ENCODE results near the gene FAP. TPM values are rescaled to one million over a fixed set of nuclear protein-coding genes. Genes with fewer than 3 reads are reported as not detected.

Gene FAP
- total RNA-seq, 1 experiment from 2014 or later = not detected

DNA sequence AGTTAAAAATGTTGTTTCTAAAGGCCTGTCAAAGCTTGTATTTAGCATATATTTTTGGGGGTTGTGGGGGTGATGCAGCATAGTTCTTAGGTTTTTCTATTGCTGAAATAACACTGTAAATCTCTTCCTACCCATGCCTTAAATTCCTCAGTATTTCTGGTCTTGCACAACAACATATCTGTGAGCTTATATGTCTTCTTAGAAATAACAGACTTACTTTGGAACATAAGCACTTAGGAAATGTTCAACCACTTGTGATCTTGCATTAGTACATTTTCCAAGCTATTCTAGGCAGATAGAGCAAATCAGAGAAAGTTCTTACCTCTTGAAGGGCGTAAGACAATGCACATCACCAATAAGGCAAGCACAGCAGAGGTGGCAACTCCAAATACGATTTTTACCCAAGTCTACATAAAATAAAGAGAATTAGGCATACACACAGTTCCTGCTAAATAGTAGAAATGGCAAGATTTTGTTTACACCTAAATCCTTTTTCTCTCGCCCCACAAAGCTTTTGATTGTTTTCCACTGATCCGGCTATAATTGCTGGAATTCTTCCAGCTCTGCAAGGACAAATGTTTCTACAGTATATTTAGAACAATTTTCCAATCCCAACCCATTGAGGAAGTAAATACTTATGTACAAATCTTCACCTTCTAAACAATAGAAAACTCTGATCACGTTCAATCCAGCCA lies 512 bp downstream of the FAP start:
- Mint-ChIP-seq H3K9me3 (no peaks in the 10 kb centered on the region), H3K27ac (no peak overlapping the region), H3K36me3 (no peaks in the 10 kb centered on the region), H3K27me3 (ENCODE audit: low read depth) (no peaks in the 10 kb centered on the region), H3K4me1 (peaks cover 15% of the 10 kb centered on the region), H3K4me3 (no peak overlapping the region)
- DNase-seq (ENCODE audit: low spot score) (no peak), ATAC-seq (no peak)
- TF ChIP-seq GTF2I (CRISPR knock-in tag; conservative IDR thresholded peaks at IDR 0.05) = no peak
- TF ChIP-seq, protein P1, sequence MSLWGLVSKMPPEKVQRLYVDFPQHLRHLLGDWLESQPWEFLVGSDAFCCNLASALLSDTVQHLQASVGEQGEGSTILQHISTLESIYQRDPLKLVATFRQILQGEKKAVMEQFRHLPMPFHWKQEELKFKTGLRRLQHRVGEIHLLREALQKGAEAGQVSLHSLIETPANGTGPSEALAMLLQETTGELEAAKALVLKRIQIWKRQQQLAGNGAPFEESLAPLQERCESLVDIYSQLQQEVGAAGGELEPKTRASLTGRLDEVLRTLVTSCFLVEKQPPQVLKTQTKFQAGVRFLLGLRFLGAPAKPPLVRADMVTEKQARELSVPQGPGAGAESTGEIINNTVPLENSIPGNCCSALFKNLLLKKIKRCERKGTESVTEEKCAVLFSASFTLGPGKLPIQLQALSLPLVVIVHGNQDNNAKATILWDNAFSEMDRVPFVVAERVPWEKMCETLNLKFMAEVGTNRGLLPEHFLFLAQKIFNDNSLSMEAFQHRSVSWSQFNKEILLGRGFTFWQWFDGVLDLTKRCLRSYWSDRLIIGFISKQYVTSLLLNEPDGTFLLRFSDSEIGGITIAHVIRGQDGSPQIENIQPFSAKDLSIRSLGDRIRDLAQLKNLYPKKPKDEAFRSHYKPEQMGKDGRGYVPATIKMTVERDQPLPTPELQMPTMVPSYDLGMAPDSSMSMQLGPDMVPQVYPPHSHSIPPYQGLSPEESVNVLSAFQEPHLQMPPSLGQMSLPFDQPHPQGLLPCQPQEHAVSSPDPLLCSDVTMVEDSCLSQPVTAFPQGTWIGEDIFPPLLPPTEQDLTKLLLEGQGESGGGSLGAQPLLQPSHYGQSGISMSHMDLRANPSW (CRISPR knock-in tag; conservative IDR thresholded peaks at IDR 0.05; ENCODE audit: low read depth) = no peak
- TF ChIP-seq ZBTB21 (CRISPR knock-in tag; IDR thresholded peaks at IDR 0.05; ENCODE audit: borderline replicate concordance) = no peak
- TF ChIP-seq ZNF138 (CRISPR knock-in tag; conservative IDR thresholded peaks at IDR 0.05) = no peak
- ChIA-PET POLR2A (interaction anchor here (0.7 kb wide), 1 partner anchor 37 kb away, joined by 3 read pairs; no protein-coding TSS in a partner anchor), CTCF (interaction anchor here (0.7 kb wide), 1 partner anchor 38 kb away, joined by 3 read pairs; no protein-coding TSS in a partner anchor)

DNA sequence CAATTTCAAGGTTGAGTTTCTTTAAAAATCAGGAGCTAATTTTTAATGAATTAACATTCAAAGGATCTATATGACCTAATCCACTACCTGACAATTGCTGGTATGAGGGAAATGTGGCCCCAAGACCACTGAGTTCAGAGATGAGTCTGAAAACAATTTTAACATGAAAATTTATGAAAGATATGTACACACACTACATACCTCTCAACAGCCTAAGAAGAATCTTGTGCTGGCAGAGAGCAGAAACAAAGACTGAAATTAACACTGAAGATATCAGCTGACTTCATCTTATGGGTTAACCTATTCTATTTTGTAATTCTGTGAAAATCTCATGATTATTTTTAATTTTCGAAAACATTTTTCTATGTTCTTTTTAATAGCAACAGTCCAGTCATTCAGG lies 1.7 kb downstream of the FAP start:
- H3K36me3 Mint-ChIP-seq = no peaks in the 10 kb centered on the region
- TF ChIP-seq CREB1 (CRISPR knock-in tag; IDR thresholded peaks at IDR 0.05) (no peak), CREM (CRISPR knock-in tag; IDR thresholded peaks at IDR 0.05) (no peak), RELA (CRISPR knock-in tag; IDR thresholded peaks at IDR 0.05; ENCODE audit: borderline replicate concordance) (no peak), KAT7 (CRISPR knock-in tag; IDR thresholded peaks at IDR 0.05; ENCODE audit: borderline replicate concordance) (no peak), NR1H2 (CRISPR knock-in tag; IDR thresholded peaks at IDR 0.05) (no peak), ZNF416 (CRISPR knock-in tag; IDR thresholded peaks at IDR 0.05) (no peak)
- TF ChIP-seq, protein P1 (CRISPR knock-in tag; conservative IDR thresholded peaks at IDR 0.05; ENCODE audit: low read depth) = no peak
- no peak for ATAC-seq
- H3K9me3 Mint-ChIP-seq = peaks cover under 1% of the 10 kb centered on the region; the same call in 1 of the 2 replicates
- ChIA-PET CTCF (interaction anchor here (0.7 kb wide), 1 partner anchor 39 kb away, joined by 3 read pairs; no protein-coding TSS in a partner anchor), POLR2A (no interaction called here)
- no peak overlapping the region for H3K4me3 Mint-ChIP-seq
- H3K27ac Mint-ChIP-seq = no peak overlapping the region
- DNase-seq (ENCODE audit: low spot score) = no peak
- peaks cover 7% of the 10 kb centered on the region for H3K4me1 Mint-ChIP-seq
- no peaks in the 10 kb centered on the region for H3K27me3 Mint-ChIP-seq (ENCODE audit: low read depth)

DNA sequence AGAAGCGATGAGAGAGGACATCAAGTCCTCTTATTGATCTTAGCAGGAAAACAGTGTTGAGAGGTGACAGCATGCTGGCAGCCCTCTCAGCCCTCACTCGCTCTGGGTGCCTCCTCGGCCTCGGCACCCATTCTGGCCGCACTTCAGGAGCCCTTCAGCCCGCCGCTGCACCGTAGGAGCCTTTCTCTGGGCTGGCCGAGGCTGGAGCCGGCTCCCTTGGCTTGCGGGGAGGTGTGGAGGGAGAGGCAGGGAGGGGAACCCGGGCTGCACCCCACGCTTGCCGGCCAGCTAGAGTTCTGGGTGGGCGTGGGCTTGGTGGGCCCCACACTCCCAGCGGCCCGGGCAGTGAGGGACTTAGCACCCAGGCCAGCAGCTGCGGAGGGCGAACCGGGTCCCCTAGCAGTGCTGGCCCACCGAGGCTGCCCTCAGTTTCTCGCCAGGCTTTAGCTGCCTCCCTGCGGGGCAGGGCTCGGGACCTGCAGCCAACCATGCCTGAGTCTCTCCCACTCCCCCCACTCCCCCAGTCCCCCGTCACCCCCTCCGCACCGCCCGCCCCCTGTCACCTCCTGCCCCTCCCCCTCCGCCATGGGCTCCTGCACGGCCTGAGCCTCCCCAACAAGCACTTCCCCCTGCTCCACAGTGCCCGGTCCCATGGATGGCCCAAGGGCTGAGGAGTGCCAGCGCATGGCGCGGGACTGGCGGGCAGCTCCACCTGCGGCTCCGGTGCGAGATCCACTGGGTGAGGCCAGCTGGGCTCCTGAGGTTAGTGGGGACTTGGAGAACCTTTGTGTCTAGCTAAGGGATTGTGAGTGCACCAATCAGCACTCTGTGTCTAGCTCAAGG lies 8.4 kb downstream of the FAP start:
- CTCF ChIA-PET = no interaction called here
- Mint-ChIP-seq H3K4me1 (peaks cover 12% of the 10 kb centered on the region), H3K9me3 (peaks cover 10% of the 10 kb centered on the region), H3K27ac (no peak overlapping the region), H3K36me3 (0 out of 2 replicates have a peak, but pooled peaks cover 2% of the 10 kb centered on the region), H3K27me3 (ENCODE audit: low read depth) (no peaks in the 10 kb centered on the region), H3K4me3 (no peak overlapping the region)
- DNase-seq (ENCODE audit: low spot score) (no peak), ATAC-seq (no peak)
- POLR2A ChIA-PET = no interaction called here
- TF ChIP-seq ZNF219 (CRISPR knock-in tag; IDR thresholded peaks at IDR 0.05; ENCODE audit: borderline replicate concordance) (no peak), IRF2 (CRISPR knock-in tag; IDR thresholded peaks at IDR 0.05; ENCODE audit: borderline replicate concordance, low read depth) (no peak), CREB1 (CRISPR knock-in tag; IDR thresholded peaks at IDR 0.05) (no peak), RELA (CRISPR knock-in tag; IDR thresholded peaks at IDR 0.05; ENCODE audit: borderline replicate concordance) (no peak), JAZF1 (CRISPR knock-in tag; IDR thresholded peaks at IDR 0.05) (no peak), ZBTB21 (CRISPR knock-in tag; IDR thresholded peaks at IDR 0.05; ENCODE audit: borderline replicate concordance) (no peak)
- TF ChIP-seq, protein P2, sequence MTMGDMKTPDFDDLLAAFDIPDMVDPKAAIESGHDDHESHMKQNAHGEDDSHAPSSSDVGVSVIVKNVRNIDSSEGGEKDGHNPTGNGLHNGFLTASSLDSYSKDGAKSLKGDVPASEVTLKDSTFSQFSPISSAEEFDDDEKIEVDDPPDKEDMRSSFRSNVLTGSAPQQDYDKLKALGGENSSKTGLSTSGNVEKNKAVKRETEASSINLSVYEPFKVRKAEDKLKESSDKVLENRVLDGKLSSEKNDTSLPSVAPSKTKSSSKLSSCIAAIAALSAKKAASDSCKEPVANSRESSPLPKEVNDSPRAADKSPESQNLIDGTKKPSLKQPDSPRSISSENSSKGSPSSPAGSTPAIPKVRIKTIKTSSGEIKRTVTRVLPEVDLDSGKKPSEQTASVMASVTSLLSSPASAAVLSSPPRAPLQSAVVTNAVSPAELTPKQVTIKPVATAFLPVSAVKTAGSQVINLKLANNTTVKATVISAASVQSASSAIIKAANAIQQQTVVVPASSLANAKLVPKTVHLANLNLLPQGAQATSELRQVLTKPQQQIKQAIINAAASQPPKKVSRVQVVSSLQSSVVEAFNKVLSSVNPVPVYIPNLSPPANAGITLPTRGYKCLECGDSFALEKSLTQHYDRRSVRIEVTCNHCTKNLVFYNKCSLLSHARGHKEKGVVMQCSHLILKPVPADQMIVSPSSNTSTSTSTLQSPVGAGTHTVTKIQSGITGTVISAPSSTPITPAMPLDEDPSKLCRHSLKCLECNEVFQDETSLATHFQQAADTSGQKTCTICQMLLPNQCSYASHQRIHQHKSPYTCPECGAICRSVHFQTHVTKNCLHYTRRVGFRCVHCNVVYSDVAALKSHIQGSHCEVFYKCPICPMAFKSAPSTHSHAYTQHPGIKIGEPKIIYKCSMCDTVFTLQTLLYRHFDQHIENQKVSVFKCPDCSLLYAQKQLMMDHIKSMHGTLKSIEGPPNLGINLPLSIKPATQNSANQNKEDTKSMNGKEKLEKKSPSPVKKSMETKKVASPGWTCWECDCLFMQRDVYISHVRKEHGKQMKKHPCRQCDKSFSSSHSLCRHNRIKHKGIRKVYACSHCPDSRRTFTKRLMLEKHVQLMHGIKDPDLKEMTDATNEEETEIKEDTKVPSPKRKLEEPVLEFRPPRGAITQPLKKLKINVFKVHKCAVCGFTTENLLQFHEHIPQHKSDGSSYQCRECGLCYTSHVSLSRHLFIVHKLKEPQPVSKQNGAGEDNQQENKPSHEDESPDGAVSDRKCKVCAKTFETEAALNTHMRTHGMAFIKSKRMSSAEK (CRISPR knock-in tag; IDR thresholded peaks at IDR 0.05; ENCODE audit: borderline replicate concordance) = no peak
- TF ChIP-seq, protein P3, sequence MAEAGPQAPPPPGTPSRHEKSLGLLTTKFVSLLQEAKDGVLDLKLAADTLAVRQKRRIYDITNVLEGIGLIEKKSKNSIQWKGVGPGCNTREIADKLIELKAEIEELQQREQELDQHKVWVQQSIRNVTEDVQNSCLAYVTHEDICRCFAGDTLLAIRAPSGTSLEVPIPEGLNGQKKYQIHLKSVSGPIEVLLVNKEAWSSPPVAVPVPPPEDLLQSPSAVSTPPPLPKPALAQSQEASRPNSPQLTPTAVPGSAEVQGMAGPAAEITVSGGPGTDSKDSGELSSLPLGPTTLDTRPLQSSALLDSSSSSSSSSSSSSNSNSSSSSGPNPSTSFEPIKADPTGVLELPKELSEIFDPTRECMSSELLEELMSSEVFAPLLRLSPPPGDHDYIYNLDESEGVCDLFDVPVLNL (CRISPR knock-in tag; IDR thresholded peaks at IDR 0.05; ENCODE audit: borderline replicate concordance, low read depth) = no peak
- TF ChIP-seq, protein P4, sequence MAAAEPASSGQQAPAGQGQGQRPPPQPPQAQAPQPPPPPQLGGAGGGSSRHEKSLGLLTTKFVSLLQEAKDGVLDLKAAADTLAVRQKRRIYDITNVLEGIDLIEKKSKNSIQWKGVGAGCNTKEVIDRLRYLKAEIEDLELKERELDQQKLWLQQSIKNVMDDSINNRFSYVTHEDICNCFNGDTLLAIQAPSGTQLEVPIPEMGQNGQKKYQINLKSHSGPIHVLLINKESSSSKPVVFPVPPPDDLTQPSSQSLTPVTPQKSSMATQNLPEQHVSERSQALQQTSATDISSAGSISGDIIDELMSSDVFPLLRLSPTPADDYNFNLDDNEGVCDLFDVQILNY (CRISPR knock-in tag; IDR thresholded peaks at IDR 0.05) = no peak

Data from WTC11 (cell line).